KMS-11 (cell line): Measurements from ENCODE around the gene AGBL4.

Experiments used
- H2AFZ ChIP-seq: fragments of 200-600 bp; sonication (generic); 2 replicates; pipeline ENCODE4 v1.6.1; 2016; ENCODE audit warnings: antibody characterized with exemption, mixed run types, low read depth
- H3K27ac ChIP-seq: fragments of 200-600 bp; sonication (generic); 2 replicates; pipeline ENCODE4 v1.6.1; 2016; ENCODE audit warnings: mild to moderate bottlenecking, mixed run types
- H3K27me3 ChIP-seq: fragments of 200-600 bp; sonication (generic); 2 replicates; pipeline ENCODE4 v1.6.1; 2017; ENCODE audit warnings: mild to moderate bottlenecking, low read depth, mixed run types, moderate library complexity; ENCODE audit not compliant: insufficient read depth
- H3K36me3 ChIP-seq: fragments of 200-600 bp; sonication (generic); 2 replicates; pipeline ENCODE4 v1.6.1; 2017; ENCODE audit warnings: mild to moderate bottlenecking, mixed run types; ENCODE audit not compliant: insufficient read depth
- H3K4me1 ChIP-seq: fragments of 200-600 bp; sonication (generic); 2 replicates; pipeline ENCODE4 v1.6.1; 2016; ENCODE audit warnings: mild to moderate bottlenecking, low read depth, mixed run types; ENCODE audit not compliant: poor library complexity, severe bottlenecking
- H3K4me2 ChIP-seq: fragments of 200-600 bp; sonication (generic); 2 replicates; pipeline ENCODE4 v1.7.0; 2016; ENCODE audit warnings: mild to moderate bottlenecking, mixed run types
- H3K4me3 ChIP-seq: fragments of 200-600 bp; sonication (generic); IDR thresholded peaks from 2 replicates; pipeline ENCODE4 v1.6.1; 2017; ENCODE audit warnings: low read depth, low read length, mixed read lengths; ENCODE audit not compliant: insufficient read depth
- H3K79me2 ChIP-seq: fragments of 200-600 bp; sonication (generic); 2 replicates; pipeline ENCODE4 v1.6.1; 2016; ENCODE audit warnings: low read depth, mixed run types; ENCODE audit not compliant: insufficient read depth
- H3K9ac ChIP-seq: fragments of 200-600 bp; sonication (generic); 2 replicates; pipeline ENCODE4 v1.6.1; 2016; ENCODE audit warnings: mild to moderate bottlenecking, mixed run types
- H4K20me1 ChIP-seq: fragments of 200-600 bp; sonication (generic); 2 replicates; pipeline ENCODE4 v1.6.1; 2016; ENCODE audit warnings: mild to moderate bottlenecking, mixed run types; ENCODE audit not compliant: insufficient read depth
- CTCF ChIP-seq: fragments of 200-600 bp; sonication (generic); conservative IDR thresholded peaks from 2 replicates; pipeline ENCODE4 v1.6.1; 2017; ENCODE audit warnings: low read depth, mild to moderate bottlenecking, antibody characterized with exemption, low read length, moderate library complexity, mixed read lengths

AGBL4 gene

GRCh38 chr1:48931506-48932192 lies 1092.1 kb downstream of the AGBL4 start:
- Histone ChIP-seq H3K4me3 (no peak overlapping the region), H3K4me2 (no peak overlapping the region), H4K20me1 (no peaks in the 10 kb centered on the region), H3K27me3 (no peaks in the 10 kb centered on the region), H3K79me2 (no peaks in the 10 kb centered on the region), H3K4me1 (no peaks in the 10 kb centered on the region), H3K27ac (no peak overlapping the region), H2AFZ (no peak overlapping the region), H3K9ac (no peak overlapping the region), H3K36me3 (no peaks in the 10 kb centered on the region)
- no peak for TF ChIP-seq CTCF

- Histone ChIP-seq H2AFZ (no peak overlapping the region), H3K79me2 (no peaks in the 10 kb centered on the region), H3K27me3 (no peaks in the 10 kb centered on the region), H3K36me3 (no peaks in the 10 kb centered on the region), H3K4me1 (no peaks in the 10 kb centered on the region), H4K20me1 (no peaks in the 10 kb centered on the region), H3K4me3 (no peak overlapping the region), H3K9ac (no peak overlapping the region), H3K27ac (no peak overlapping the region), H3K4me2 (no peak overlapping the region)
- no peak for TF ChIP-seq CTCF
Observed at GRCh38 chr1:48930011-48930410, 1093.7 kb downstream of the AGBL4 start.

- H3K9ac ChIP-seq: no peak overlapping the region
- no peak overlapping the region for H3K4me2 ChIP-seq
- no peak overlapping the region for H3K4me3 ChIP-seq
- H4K20me1 ChIP-seq: no peaks in the 10 kb centered on the region
- no peaks in the 10 kb centered on the region for H3K4me1 ChIP-seq
- no peaks in the 10 kb centered on the region for H3K36me3 ChIP-seq
- H3K79me2 ChIP-seq: no peaks in the 10 kb centered on the region
- no peak overlapping the region for H3K27ac ChIP-seq
- no peaks in the 10 kb centered on the region for H3K27me3 ChIP-seq
- no peak for TF ChIP-seq CTCF
- H2AFZ ChIP-seq: no peak overlapping the region
Observed at GRCh38 chr1:48924099-48924498, 1099.7 kb downstream of the AGBL4 start.

- Histone ChIP-seq H3K36me3 (no peaks in the 10 kb centered on the region), H3K4me3 (no peak overlapping the region), H3K9ac (no peak overlapping the region), H3K79me2 (no peaks in the 10 kb centered on the region), H3K27me3 (no peaks in the 10 kb centered on the region), H3K27ac (no peak overlapping the region; the same call in 1 of the 2 replicates), H3K4me1 (no peaks in the 10 kb centered on the region), H4K20me1 (no peaks in the 10 kb centered on the region), H2AFZ (no peak overlapping the region), H3K4me2 (no peak overlapping the region)
- TF ChIP-seq CTCF: no peak
Observed at GRCh38 chr1:48923116-48923515, 1100.6 kb downstream of the AGBL4 start.
